Measurements from ENCODE around the gene CCDC33. TPM values are rescaled to one million over a fixed set of nuclear protein-coding genes. Genes with fewer than 3 reads are reported as not detected.

Gene CCDC33
- total RNA-seq, 4 donors from 2014 or later: 0.40 TPM; not detected in 3

GRCh38 chr15:74269362-74270035, 33.4 kb downstream of the CCDC33 start:
- Histone ChIP-seq H3K36me3 (no peaks in the 10 kb centered on the region), H3K4me1 (no peaks in the 10 kb centered on the region), H3K9me3 (no peaks in the 10 kb centered on the region), H3K27ac (no peak overlapping the region), H3K4me3 (no peak overlapping the region), H3K27me3 (no peaks in the 10 kb centered on the region)
- DNase-seq: no peak
- TF ChIP-seq POLR2A (IDR thresholded peaks at IDR 0.05): no peak
- TF ChIP-seq CTCF (IDR thresholded peaks at IDR 0.05): no peak

GRCh38 chr15:74270155-74270554, 34.0 kb downstream of the CCDC33 start:
- Histone ChIP-seq H3K4me3 (no peak overlapping the region), H3K27ac (no peak overlapping the region), H3K27me3 (no peaks in the 10 kb centered on the region), H3K36me3 (no peaks in the 10 kb centered on the region), H3K9me3 (no peaks in the 10 kb centered on the region), H3K4me1 (no peaks in the 10 kb centered on the region)
- TF ChIP-seq POLR2A (IDR thresholded peaks at IDR 0.05) (no peak), CTCF (IDR thresholded peaks at IDR 0.05) (no peak)
- DNase-seq: no peak

- TF ChIP-seq CTCF (IDR thresholded peaks at IDR 0.05) (no peak), POLR2A (IDR thresholded peaks at IDR 0.05) (no peak)
- H3K27me3 ChIP-seq: no peaks in the 10 kb centered on the region
Measured at GRCh38 chr15:74270854-74271520, 34.9 kb downstream of the CCDC33 start.

GRCh38 chr15:74272812-74273211, 36.7 kb downstream of the CCDC33 start:
- no peaks in the 10 kb centered on the region for H3K36me3 ChIP-seq
- no peak for DNase-seq
- no peak overlapping the region for H3K27ac ChIP-seq
- no peaks in the 10 kb centered on the region for H3K4me1 ChIP-seq
- no peaks in the 10 kb centered on the region for H3K27me3 ChIP-seq
- H3K4me3 ChIP-seq: no peak overlapping the region
- no peak for TF ChIP-seq POLR2A (IDR thresholded peaks at IDR 0.05)
- no peak for TF ChIP-seq CTCF (IDR thresholded peaks at IDR 0.05)
- no peaks in the 10 kb centered on the region for H3K9me3 ChIP-seq

More at GRCh38 chr15:74270854-74271520, 34.9 kb downstream of the CCDC33 start:
- DNase-seq: no peak
- no peaks in the 10 kb centered on the region for H3K9me3 ChIP-seq
- no peaks in the 10 kb centered on the region for H3K4me1 ChIP-seq
- no peak overlapping the region for H3K4me3 ChIP-seq
- H3K27ac ChIP-seq: no peak overlapping the region
- no peaks in the 10 kb centered on the region for H3K36me3 ChIP-seq

GRCh38 chr15:74274470-74275038, 38.4 kb downstream of the CCDC33 start:
- no peak for TF ChIP-seq POLR2A (IDR thresholded peaks at IDR 0.05)
- TF ChIP-seq CTCF (IDR thresholded peaks at IDR 0.05): no peak
- no peaks in the 10 kb centered on the region for H3K36me3 ChIP-seq
- H3K4me3 ChIP-seq: no peak overlapping the region
- H3K4me1 ChIP-seq: no peaks in the 10 kb centered on the region
- no peaks in the 10 kb centered on the region for H3K9me3 ChIP-seq
- H3K27me3 ChIP-seq: no peaks in the 10 kb centered on the region
- DNase-seq: no peak
- H3K27ac ChIP-seq: no peak overlapping the region
